ENCODE measurements around the gene HSP90B1.

HSP90B1 gene

DNA sequence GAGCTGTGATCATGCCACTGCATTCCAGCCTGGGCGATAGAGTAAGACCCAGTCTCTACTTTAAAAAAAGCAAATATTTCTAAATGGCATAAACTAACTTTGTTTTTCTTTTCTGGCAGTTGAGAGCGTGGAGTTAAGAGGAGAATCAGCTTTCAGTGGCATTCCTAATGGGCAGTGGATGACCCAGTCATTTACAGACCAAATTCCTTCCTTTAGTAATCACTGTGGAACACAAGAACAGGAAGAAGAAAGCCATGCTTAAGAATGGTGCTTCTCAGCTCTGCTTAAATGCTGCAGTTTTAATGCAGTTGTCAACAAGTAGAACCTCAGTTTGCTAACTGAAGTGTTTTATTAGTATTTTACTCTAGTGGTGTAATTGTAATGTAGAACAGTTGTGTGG, 56.6 kb downstream of the HSP90B1 start:
- peak; percentile 77 for DNase-seq

- no peak for DNase-seq
These were observed 64.0 kb downstream of the HSP90B1 start for GRCh38 chr12:103994235-103994634.

DNA sequence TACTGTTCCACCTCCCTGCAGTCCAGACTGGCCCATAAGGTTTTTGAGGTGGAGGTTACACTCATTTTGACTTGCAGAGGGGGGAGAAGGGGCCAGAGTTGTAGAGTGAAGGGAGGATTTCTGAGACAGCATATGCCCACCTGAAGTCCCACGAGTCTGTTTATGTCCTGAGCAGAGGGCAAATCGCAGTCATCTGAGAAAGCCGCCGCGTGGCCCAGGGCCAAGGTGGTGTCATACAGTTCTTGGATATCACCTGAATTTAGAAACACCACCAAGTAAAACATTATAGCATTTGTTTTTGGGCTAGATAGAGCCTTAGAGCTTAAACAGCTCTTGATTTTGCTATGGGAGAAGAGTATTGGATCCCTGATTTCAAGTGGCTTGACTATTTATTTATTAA, 66.4 kb downstream of the HSP90B1 start:
- DNase-seq, result no peak

- DNase-seq, result no peak
These were observed 67.2 kb downstream of the HSP90B1 start for GRCh38 chr12:103997286-103997900.
